OCI-LY7 (cell line): ENCODE results near the gene BRSK1.
"Not testable (repeated sequence)": the region's sequence is repeated elsewhere in the genome, so short reads cannot be mapped to it uniquely, and the experiment has no call there.

Source experiments
- CTCF ChIP-seq: fragments of 200-600 bp; sonication (generic); conservative IDR thresholded peaks from 2 replicates; pipeline ENCODE4 v1.5.1; 2014; ENCODE audit warnings: mild to moderate bottlenecking, antibody characterized with exemption, low read length, moderate library complexity, mixed read lengths
- EZH2phosphoT487 ChIP-seq: fragments of 200-600 bp; sonication (generic); IDR thresholded peaks from 2 replicates; pipeline ENCODE4 v1.6.1; 2018; ENCODE audit warnings: low read depth, borderline replicate concordance, mild to moderate bottlenecking, mixed run types, antibody characterized with exemption, low read length, moderate library complexity, mixed read lengths

- TF ChIP-seq CTCF, EZH2phosphoT487: not testable (repeated sequence)
Measured at GRCh38 chr19:55329791-55330190, 46.0 kb downstream of the BRSK1 start.
